Endodermal cell (in vitro differentiated cells): ENCODE results near the gene CELF2. TPM values are rescaled to one million over a fixed set of nuclear protein-coding genes. Genes with fewer than 3 reads are reported as not detected.

Experiments
- DNase-seq: peaks from one replicate; pipeline ENCODE4 v3.0.0-alpha.2; 2017
- H3K27ac ChIP-seq: 2 replicates; pipeline ENCODE4 v1.5.1; 2013; ENCODE audit warnings: mild to moderate bottlenecking, low read depth, low read length, moderate library complexity
- H3K27me3 ChIP-seq: 2 replicates; pipeline ENCODE4 v1.6.1; 2013; ENCODE audit warnings: mild to moderate bottlenecking, low read length, moderate library complexity; ENCODE audit not compliant: insufficient read depth, control insufficient read depth, poor library complexity, severe bottlenecking
- H3K36me3 ChIP-seq: 2 replicates; pipeline ENCODE4 v1.7.0; 2013; ENCODE audit warnings: mild to moderate bottlenecking, low read length, moderate library complexity; ENCODE audit not compliant: control insufficient read depth, insufficient read depth
- H3K4me1 ChIP-seq: one replicate; pipeline ENCODE4 v1.7.0; 2013; ENCODE audit warnings: low read length; ENCODE audit not compliant: control insufficient read depth, insufficient read depth
- H3K4me3 ChIP-seq: 2 replicates; pipeline ENCODE4 v1.5.1; 2013; ENCODE audit warnings: mild to moderate bottlenecking, low read length, moderate library complexity
- H3K9ac ChIP-seq: 2 replicates; pipeline ENCODE4 v1.6.1; 2013; ENCODE audit warnings: mild to moderate bottlenecking, low read length, moderate library complexity; ENCODE audit not compliant: poor library complexity, severe bottlenecking; ENCODE audit errors: extremely low read depth
- H3K9me3 ChIP-seq: 2 replicates; pipeline ENCODE4 v1.6.1; 2013; ENCODE audit warnings: mild to moderate bottlenecking, low read length, moderate library complexity; ENCODE audit not compliant: control insufficient read depth
- H3K27ac Mint-ChIP-seq: 2 replicates; pipeline ENCODE4 v1.8.0; 2020; ENCODE audit warnings: mixed read lengths
- H3K27me3 Mint-ChIP-seq: 2 replicates; pipeline ENCODE4 v1.8.0; 2021; ENCODE audit warnings: mild to moderate bottlenecking, mixed read lengths; ENCODE audit not compliant: insufficient read depth
- H3K36me3 Mint-ChIP-seq: 2 replicates; pipeline ENCODE4 v1.8.0; 2020; ENCODE audit warnings: low read depth, mixed read lengths
- H3K4me1 Mint-ChIP-seq: 2 replicates; pipeline ENCODE4 v1.8.0; 2020; ENCODE audit warnings: mixed read lengths
- H3K4me3 Mint-ChIP-seq: 2 replicates; pipeline ENCODE4 v1.8.0; 2020; ENCODE audit warnings: mild to moderate bottlenecking, moderate library complexity, mixed read lengths
- H3K9me3 Mint-ChIP-seq: 2 replicates; pipeline ENCODE4 v1.8.0; 2020; ENCODE audit warnings: mild to moderate bottlenecking, mixed read lengths
- WGBS, 2 experiments: methylation state at CpG; one replicate each; pipeline versions ENCODE4 v1.1.5 to v1.1.7; 2013; ENCODE audit warnings: missing lambda C conversion rate in 2 of 2, mixed read lengths in 1 of 2; ENCODE audit not compliant: insufficient coverage in 1 of 2, insufficient read length in 1 of 2; 5-methylcytosine and 5-hydroxymethylcytosine counted together
- total RNA-seq, 2 donors: library from RNA; stranded (reverse); fragmentation: NEBNext Ultra II Directional in 1 of 2; extraction: Animal tissue kit (Norgen Biotek cat#: 25700) in 1 of 2; gene quantifications; 2 replicates in 1 of 2; 3 replicates in 1 of 2; pipeline ENCODE4 v1.2.1, GENCODE V29; 2021
- TF ChIP-seq, protein P1 (sequence below): fragments of 200-600 bp; sonication (generic); conservative IDR thresholded peaks from 2 replicates; pipeline ENCODE4 v1.5.0; 2021; ENCODE audit warnings: antibody characterized with exemption, mild to moderate bottlenecking

The CELF2 gene
- total RNA-seq, 2 donors from 2014 or later, result 79.9 to 96.1 TPM

DNA sequence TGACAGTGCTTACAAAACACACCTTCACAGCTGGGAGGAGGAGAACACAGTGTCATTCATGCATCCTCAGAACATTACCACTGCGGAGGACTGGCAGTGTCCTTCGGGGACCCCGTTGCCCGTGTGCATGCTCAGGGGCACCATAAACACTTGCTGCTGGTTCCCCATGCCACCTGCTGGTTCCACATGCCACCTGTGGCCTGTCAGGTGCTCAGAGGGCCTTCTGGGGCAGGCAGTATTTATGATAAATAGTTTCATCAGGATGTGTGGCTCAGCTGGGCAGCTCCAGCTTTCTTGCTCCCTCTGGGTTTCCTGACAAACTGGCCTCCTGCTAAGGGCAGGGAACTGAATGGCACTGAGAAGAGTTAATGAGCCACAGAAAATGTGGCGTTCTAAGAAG lies 32.1 kb downstream of the CELF2 start:
- peaks cover 28% of the 10 kb centered on the region for H3K36me3 Mint-ChIP-seq
- Histone ChIP-seq H3K27me3 (no peaks in the 10 kb centered on the region), H3K9ac (no peak overlapping the region), H3K4me3 (no peak overlapping the region), H3K9me3 (peaks cover 5% of the 10 kb centered on the region), H3K4me1 (peaks cover 8% of the 10 kb centered on the region), H3K36me3 (peaks cover 28% of the 10 kb centered on the region), H3K27ac (no peak overlapping the region)
- WGBS, 2 experiments, result 83 to 88% methylated on average over 4 to 5 of the region's 5 CpGs
- H3K4me3 Mint-ChIP-seq, result no peak overlapping the region
- DNase-seq, result no peak
- no peak overlapping the region for H3K27ac Mint-ChIP-seq
- no peaks in the 10 kb centered on the region for H3K27me3 Mint-ChIP-seq
- no peaks in the 10 kb centered on the region for H3K9me3 Mint-ChIP-seq
- peaks cover 44% of the 10 kb centered on the region for H3K4me1 Mint-ChIP-seq
- TF ChIP-seq, protein P1, sequence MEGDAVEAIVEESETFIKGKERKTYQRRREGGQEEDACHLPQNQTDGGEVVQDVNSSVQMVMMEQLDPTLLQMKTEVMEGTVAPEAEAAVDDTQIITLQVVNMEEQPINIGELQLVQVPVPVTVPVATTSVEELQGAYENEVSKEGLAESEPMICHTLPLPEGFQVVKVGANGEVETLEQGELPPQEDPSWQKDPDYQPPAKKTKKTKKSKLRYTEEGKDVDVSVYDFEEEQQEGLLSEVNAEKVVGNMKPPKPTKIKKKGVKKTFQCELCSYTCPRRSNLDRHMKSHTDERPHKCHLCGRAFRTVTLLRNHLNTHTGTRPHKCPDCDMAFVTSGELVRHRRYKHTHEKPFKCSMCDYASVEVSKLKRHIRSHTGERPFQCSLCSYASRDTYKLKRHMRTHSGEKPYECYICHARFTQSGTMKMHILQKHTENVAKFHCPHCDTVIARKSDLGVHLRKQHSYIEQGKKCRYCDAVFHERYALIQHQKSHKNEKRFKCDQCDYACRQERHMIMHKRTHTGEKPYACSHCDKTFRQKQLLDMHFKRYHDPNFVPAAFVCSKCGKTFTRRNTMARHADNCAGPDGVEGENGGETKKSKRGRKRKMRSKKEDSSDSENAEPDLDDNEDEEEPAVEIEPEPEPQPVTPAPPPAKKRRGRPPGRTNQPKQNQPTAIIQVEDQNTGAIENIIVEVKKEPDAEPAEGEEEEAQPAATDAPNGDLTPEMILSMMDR, result no peak

DNA sequence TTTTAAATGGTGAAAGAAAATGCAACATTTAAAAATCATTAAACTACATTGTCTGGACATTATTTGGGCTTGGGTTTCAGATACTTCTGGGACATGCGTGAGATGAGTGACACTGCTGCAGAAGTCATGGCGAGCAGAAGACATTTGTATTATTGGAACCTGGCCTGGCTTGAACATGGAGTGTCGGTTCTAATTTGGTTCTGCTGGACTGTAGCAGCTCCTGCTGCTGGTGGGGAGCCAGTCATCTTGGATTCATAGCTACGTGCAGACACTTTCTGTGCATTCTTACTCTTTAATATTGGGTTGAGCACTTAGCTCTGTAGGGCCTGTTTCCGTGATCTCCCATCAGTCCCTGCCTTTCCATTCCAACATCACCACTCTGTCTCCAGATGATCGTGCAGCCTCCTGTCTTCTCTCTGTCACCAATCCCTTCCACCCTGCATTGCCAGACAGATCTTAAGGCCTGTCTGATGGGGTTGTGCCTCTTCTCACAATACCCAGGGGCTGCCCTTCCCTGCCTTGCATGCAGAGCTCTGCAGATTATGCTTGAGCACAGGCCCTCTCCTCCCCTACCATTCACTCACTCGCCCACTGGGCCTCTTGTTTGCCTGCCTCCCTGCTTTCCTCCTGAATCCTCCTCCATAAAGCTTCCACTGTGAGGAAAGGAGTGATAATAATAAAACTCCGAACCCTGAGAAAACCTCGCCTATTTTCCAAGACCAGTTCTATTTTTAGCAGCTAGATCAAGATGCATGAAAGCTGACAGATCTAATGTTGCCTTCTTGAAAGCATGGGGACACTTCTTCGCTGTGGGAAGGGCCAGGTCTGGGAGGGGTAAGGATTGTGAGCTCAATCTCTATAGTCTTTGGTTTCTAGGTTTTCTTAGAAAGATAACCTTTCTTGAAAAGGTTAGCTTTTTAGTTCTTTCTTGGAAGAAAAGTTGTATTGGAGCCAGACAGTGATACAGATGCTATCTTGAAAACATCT lies 32.9 kb downstream of the CELF2 start:
- Histone ChIP-seq H3K9me3 (peaks cover 5% of the 10 kb centered on the region), H3K9ac (no peak overlapping the region), H3K4me3 (no peak overlapping the region), H3K36me3 (peaks cover 36% of the 10 kb centered on the region), H3K27ac (peak overlapping the region; percentile 12), H3K4me1 (peaks cover 8% of the 10 kb centered on the region), H3K27me3 (no peaks in the 10 kb centered on the region)
- WGBS, 2 experiments, result 91 to 94% methylated on average over 8 to 10 of the region's 10 CpGs
- Mint-ChIP-seq H3K27ac (no peak overlapping the region), H3K36me3 (peaks cover 31% of the 10 kb centered on the region), H3K27me3 (no peaks in the 10 kb centered on the region), H3K4me3 (no peak overlapping the region), H3K4me1 (peaks cover 43% of the 10 kb centered on the region), H3K9me3 (no peaks in the 10 kb centered on the region)
- TF ChIP-seq, protein P1, result no peak
- DNase-seq, result no peak

DNA sequence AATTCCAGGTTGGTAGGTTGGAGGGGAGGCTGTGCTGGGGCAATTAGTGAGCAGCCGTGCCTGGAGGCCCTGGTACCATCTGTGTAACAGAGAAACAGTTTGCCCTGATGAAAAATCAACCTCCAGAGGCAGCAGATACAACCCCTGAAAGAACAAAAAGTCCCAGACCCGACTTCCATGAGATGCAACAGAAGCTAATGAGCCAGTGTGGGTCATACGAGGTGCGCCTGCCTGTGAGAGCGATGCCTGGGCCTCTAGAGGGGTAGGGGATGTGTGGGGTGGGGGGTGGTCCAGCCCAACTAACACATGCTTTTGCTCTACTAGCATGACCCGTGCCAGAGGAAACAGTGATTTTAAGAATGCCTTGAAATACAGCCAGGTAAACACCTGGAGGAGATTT lies 39.3 kb downstream of the CELF2 start:
- peaks cover 28% of the 10 kb centered on the region for H3K9me3 ChIP-seq
- H3K27me3 Mint-ChIP-seq, result no peaks in the 10 kb centered on the region
- 87 to 100% methylated on average over 1 to 6 of the region's 6 CpGs for WGBS, 2 experiments
- TF ChIP-seq, protein P1, result no peak
- no peaks in the 10 kb centered on the region for H3K27me3 ChIP-seq
- no peak overlapping the region for H3K27ac ChIP-seq
- peaks cover 38% of the 10 kb centered on the region for H3K36me3 Mint-ChIP-seq
- no peak overlapping the region for H3K27ac Mint-ChIP-seq
- peaks cover 10% of the 10 kb centered on the region for H3K9me3 Mint-ChIP-seq
- no peak overlapping the region for H3K4me3 Mint-ChIP-seq
- peaks cover 52% of the 10 kb centered on the region for H3K36me3 ChIP-seq
- H3K9ac ChIP-seq, result no peak overlapping the region
- no peak for DNase-seq
- peaks cover 6% of the 10 kb centered on the region for H3K4me1 ChIP-seq
- H3K4me1 Mint-ChIP-seq, result peaks cover 20% of the 10 kb centered on the region
- no peak overlapping the region for H3K4me3 ChIP-seq
